Astrocyte (in vitro differentiated cells and primary cell): Measurements from ENCODE around the gene RALB. TPM values are rescaled to one million over a fixed set of nuclear protein-coding genes. Genes with fewer than 3 reads are reported as not detected.

Experiments
- DNase-seq: peaks from one replicate; pipeline ENCODE4 v3.0.0-alpha.2; 2010; ENCODE audit warnings: low read depth
- FAIRE-seq: peaks from 2 replicates; lab custom pipeline; 2011; peaks lifted over from hg19 to GRCh38; lab: Jason Lieb, UNC
- H2AFZ ChIP-seq: 2 replicates; pipeline ENCODE4 v1.6.0; 2012; ENCODE audit warnings: low read depth, low read length, inconsistent platforms
- H3K27ac ChIP-seq: 2 replicates; pipeline ENCODE4 v1.5.1; 2011; ENCODE audit warnings: low read depth, low read length, inconsistent platforms
- H3K27me3 ChIP-seq: 2 replicates; pipeline ENCODE4 v1.6.0; 2011; ENCODE audit warnings: low read length, inconsistent platforms; ENCODE audit not compliant: insufficient read depth
- H3K36me3 ChIP-seq: 2 replicates; pipeline ENCODE4 v1.5.1; 2011; ENCODE audit warnings: low read length, inconsistent platforms; ENCODE audit not compliant: insufficient read depth
- H3K4me1 ChIP-seq: 2 replicates; pipeline ENCODE4 v1.5.1; 2011; ENCODE audit warnings: low read length, inconsistent platforms; ENCODE audit not compliant: insufficient read depth
- H3K4me2 ChIP-seq: 2 replicates; pipeline ENCODE4 v1.6.0; 2012; ENCODE audit warnings: low read length, inconsistent platforms
- H3K4me3 ChIP-seq: 2 replicates; pipeline ENCODE4 v1.5.1; 2011; ENCODE audit warnings: low read depth, mild to moderate bottlenecking, low read length, inconsistent platforms; ENCODE audit not compliant: insufficient read depth
- H3K79me2 ChIP-seq: 2 replicates; pipeline ENCODE4 v1.6.0; 2012; ENCODE audit warnings: mild to moderate bottlenecking, low read length, inconsistent platforms; ENCODE audit not compliant: insufficient read depth
- H3K9ac ChIP-seq: 2 replicates; pipeline ENCODE4 v1.6.0; 2012; ENCODE audit warnings: mild to moderate bottlenecking, low read length, inconsistent platforms
- H3K9me3 ChIP-seq: 2 replicates; pipeline ENCODE4 v1.5.1; 2012; ENCODE audit warnings: low read depth, mild to moderate bottlenecking, low read length, inconsistent platforms; ENCODE audit not compliant: insufficient read depth
- H4K20me1 ChIP-seq: 2 replicates; pipeline ENCODE4 v1.6.0; 2012; ENCODE audit warnings: low read length, inconsistent platforms; ENCODE audit not compliant: insufficient read depth
- H3K27ac Mint-ChIP-seq: one replicate; pipeline ENCODE4 v1.8.0; 2021; ENCODE audit warnings: mild to moderate bottlenecking, mixed read lengths; ENCODE audit not compliant: unreplicated experiment
- H3K27me3 Mint-ChIP-seq: one replicate; pipeline ENCODE4 v1.8.0; 2021; ENCODE audit warnings: low read depth, mixed read lengths; ENCODE audit not compliant: unreplicated experiment
- H3K36me3 Mint-ChIP-seq: one replicate; pipeline ENCODE4 v1.8.0; 2021; ENCODE audit warnings: low read depth, mixed read lengths; ENCODE audit not compliant: unreplicated experiment
- H3K4me1 Mint-ChIP-seq: one replicate; pipeline ENCODE4 v1.8.0; 2021; ENCODE audit warnings: low read depth, mixed read lengths; ENCODE audit not compliant: unreplicated experiment
- H3K4me3 Mint-ChIP-seq: one replicate; pipeline ENCODE4 v1.8.0; 2021; ENCODE audit warnings: mild to moderate bottlenecking, moderate library complexity, mixed read lengths; ENCODE audit not compliant: unreplicated experiment
- H3K9me3 Mint-ChIP-seq: one replicate; pipeline ENCODE4 v1.8.0; 2021; ENCODE audit warnings: mild to moderate bottlenecking, mixed read lengths; ENCODE audit not compliant: unreplicated experiment
- EZH2 ChIP-seq: IDR thresholded peaks from 2 replicates; pipeline ENCODE4 v1.6.1; 2012; ENCODE audit warnings: mild to moderate bottlenecking, low read length, inconsistent platforms; ENCODE audit not compliant: insufficient read depth
- total RNA-seq: library from RNA; stranded (reverse); gene quantifications from 2 replicates; pipeline ENCODE4 v1.2.1, GENCODE V29; 2021
- TF ChIP-seq, protein P1 (sequence below): IDR thresholded peaks from 2 replicates; pipeline ENCODE4 v1.5.1; 2011; ENCODE audit warnings: low read depth, mild to moderate bottlenecking, inconsistent platforms, low read length, moderate library complexity; ENCODE audit not compliant: insufficient read depth

Gene RALB
- total RNA-seq, 1 donor from 2014 or later, result 44.5 TPM

DNA sequence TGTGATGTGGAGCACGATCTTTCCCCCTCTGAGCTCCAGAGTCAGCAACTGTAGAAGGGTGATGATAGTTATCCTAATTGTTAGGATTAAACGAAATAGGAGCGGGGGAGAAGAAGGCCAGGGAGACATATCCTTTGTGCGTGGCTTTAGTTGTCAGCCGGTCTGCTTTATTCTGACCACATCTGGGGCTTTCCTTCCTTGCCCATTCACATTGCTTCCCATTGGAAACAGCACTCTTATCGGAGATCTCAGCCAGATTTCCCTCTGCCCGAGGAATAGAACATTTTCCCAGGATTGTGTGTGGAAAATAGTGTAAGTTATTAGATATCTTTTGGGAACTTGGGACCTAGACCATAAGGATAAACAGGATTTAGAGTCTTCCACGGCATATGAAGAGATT, 1.5 kb downstream of the RALB start:
- Mint-ChIP-seq H3K36me3 (peaks cover 11% of the 10 kb centered on the region), H3K9me3 (no peaks in the 10 kb centered on the region), H3K4me1 (peaks cover 16% of the 10 kb centered on the region), H3K27ac (no peak overlapping the region), H3K4me3 (peak overlapping the region; percentile 94), H3K27me3 (peaks cover 15% of the 10 kb centered on the region)
- H3K4me3 ChIP-seq, result peak overlapping the region; percentile 98
- H3K4me1 ChIP-seq, result peaks cover 18% of the 10 kb centered on the region
- H3K9me3 ChIP-seq, result no peaks in the 10 kb centered on the region
- peaks cover 58% of the 10 kb centered on the region for H3K79me2 ChIP-seq
- no peaks in the 10 kb centered on the region for H3K27me3 ChIP-seq
- H3K36me3 ChIP-seq, result no peaks in the 10 kb centered on the region
- H3K9ac ChIP-seq, result peak overlapping the region; percentile 90
- no peak for FAIRE-seq
- H4K20me1 ChIP-seq, result peaks cover 55% of the 10 kb centered on the region
- TF ChIP-seq EZH2, result no peak
- TF ChIP-seq, protein P1, sequence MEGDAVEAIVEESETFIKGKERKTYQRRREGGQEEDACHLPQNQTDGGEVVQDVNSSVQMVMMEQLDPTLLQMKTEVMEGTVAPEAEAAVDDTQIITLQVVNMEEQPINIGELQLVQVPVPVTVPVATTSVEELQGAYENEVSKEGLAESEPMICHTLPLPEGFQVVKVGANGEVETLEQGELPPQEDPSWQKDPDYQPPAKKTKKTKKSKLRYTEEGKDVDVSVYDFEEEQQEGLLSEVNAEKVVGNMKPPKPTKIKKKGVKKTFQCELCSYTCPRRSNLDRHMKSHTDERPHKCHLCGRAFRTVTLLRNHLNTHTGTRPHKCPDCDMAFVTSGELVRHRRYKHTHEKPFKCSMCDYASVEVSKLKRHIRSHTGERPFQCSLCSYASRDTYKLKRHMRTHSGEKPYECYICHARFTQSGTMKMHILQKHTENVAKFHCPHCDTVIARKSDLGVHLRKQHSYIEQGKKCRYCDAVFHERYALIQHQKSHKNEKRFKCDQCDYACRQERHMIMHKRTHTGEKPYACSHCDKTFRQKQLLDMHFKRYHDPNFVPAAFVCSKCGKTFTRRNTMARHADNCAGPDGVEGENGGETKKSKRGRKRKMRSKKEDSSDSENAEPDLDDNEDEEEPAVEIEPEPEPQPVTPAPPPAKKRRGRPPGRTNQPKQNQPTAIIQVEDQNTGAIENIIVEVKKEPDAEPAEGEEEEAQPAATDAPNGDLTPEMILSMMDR, result no peak
- no peak overlapping the region for H2AFZ ChIP-seq
- no peak for DNase-seq
- H3K27ac ChIP-seq, result no peak overlapping the region
- H3K4me2 ChIP-seq, result peak overlapping the region; percentile 99

DNA sequence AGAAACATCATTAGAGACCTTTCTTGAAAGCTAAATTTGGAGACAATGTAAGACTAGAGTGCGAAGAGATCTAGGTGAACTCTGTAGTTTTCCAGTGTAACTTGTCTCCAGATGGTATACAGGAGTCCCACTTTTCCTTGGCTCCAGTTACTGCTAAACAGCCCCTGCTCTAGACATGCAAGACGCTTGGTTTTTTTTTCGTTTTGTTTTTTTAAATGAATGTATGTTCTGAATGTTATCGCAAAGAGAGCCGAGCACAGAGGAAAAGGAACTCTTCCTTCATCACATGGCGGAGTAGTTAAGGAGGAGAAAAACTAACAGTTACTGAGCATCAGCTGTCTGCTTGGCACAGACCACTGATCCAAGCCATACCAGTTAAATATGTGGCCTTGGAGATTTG, 2.4 kb downstream of the RALB start:
- Histone ChIP-seq H3K27ac (no peak overlapping the region), H2AFZ (no peak overlapping the region), H3K9me3 (peaks cover under 1% of the 10 kb centered on the region), H3K27me3 (no peaks in the 10 kb centered on the region), H3K4me1 (peaks cover 18% of the 10 kb centered on the region), H3K79me2 (peaks cover 59% of the 10 kb centered on the region), H3K9ac (no peak overlapping the region), H4K20me1 (peaks cover 56% of the 10 kb centered on the region), H3K4me2 (no peak overlapping the region), H3K4me3 (no peak overlapping the region), H3K36me3 (no peaks in the 10 kb centered on the region)
- Mint-ChIP-seq H3K36me3 (peaks cover 14% of the 10 kb centered on the region), H3K9me3 (no peaks in the 10 kb centered on the region), H3K27me3 (peaks cover 7% of the 10 kb centered on the region), H3K4me1 (peaks cover 14% of the 10 kb centered on the region), H3K27ac (no peak overlapping the region), H3K4me3 (peak overlapping the region; percentile 8)
- FAIRE-seq (no peak), DNase-seq (no peak)
- TF ChIP-seq EZH2, result no peak
- TF ChIP-seq, protein P1, result no peak

DNA sequence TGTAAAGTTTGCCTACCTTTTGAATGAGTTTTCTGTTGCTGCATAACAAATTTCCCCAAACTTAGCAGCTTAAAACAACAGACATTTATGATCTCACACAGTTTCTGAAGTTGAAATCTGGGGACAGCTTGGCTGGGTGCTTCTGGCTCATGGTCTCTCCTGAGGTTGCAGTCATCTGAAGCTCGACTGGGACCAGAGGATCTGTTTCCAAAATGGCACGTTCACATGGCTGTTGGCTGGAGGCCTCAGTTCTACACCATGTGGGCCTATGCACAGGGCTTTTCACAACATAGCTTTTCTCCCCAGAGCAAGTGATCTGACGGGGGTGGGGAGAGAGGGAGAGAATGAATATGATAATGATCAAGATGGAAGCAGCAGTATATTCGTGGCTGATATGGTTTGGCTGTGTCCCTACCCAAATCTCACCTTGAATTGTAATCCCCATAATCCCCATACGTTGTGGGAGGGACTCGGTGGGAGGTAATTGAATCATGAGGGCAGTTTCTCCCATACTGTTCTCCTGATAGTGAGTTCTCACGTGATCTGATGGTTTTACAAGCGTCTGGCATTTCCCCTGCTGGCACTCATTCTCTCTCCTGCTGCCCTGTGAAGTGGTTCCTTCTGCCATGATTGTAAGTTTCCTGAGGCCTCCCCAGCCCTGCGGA, 3.5 kb downstream of the RALB start:
- Histone ChIP-seq H3K36me3 (no peaks in the 10 kb centered on the region), H3K4me3 (no peak overlapping the region), H3K9ac (no peak overlapping the region), H3K27ac (no peak overlapping the region), H2AFZ (no peak overlapping the region), H3K27me3 (no peaks in the 10 kb centered on the region), H3K4me1 (peaks cover 19% of the 10 kb centered on the region), H3K4me2 (peak overlapping the region; percentile 22), H3K79me2 (peaks cover 69% of the 10 kb centered on the region), H4K20me1 (peaks cover 66% of the 10 kb centered on the region), H3K9me3 (peaks cover 5% of the 10 kb centered on the region)
- peaks cover 14% of the 10 kb centered on the region for H3K36me3 Mint-ChIP-seq
- peaks cover 3% of the 10 kb centered on the region for H3K9me3 Mint-ChIP-seq
- TF ChIP-seq, protein P1, result no peak
- no peak for TF ChIP-seq EZH2
- peak overlapping the region; percentile 52 for H3K4me3 Mint-ChIP-seq
- no peak for FAIRE-seq
- no peak for DNase-seq
- H3K4me1 Mint-ChIP-seq, result peaks cover 14% of the 10 kb centered on the region
- peaks cover under 1% of the 10 kb centered on the region for H3K27me3 Mint-ChIP-seq
- no peak overlapping the region for H3K27ac Mint-ChIP-seq
